Neural progenitor cell (in vitro differentiated cells): ENCODE results near the gene MYH7B. TPM values are rescaled to one million over a fixed set of nuclear protein-coding genes. Genes with fewer than 3 reads are reported as not detected.

Source experiments
- DNase-seq: peaks from one replicate; pipeline ENCODE4 v3.0.0-alpha.2; 2016; ENCODE audit warnings: low spot score
- H2AFZ ChIP-seq: fragments of 200-600 bp; sonication (generic); replicated peaks from 2 replicates; pipeline ENCODE4 v1.6.1; 2016; ENCODE audit warnings: antibody characterized with exemption
- H3F3A ChIP-seq: fragments of 200-600 bp; sonication (generic); 2 replicates; pipeline ENCODE4 v1.6.1; 2016; ENCODE audit warnings: antibody characterized with exemption, low read depth
- H3K27ac ChIP-seq: fragments of 200-600 bp; sonication (generic); 2 replicates; pipeline ENCODE4 v1.5.1; 2016; ENCODE audit warnings: mild to moderate bottlenecking
- H3K27me3 ChIP-seq: fragments of 200-600 bp; sonication (generic); 2 replicates; pipeline ENCODE4 v1.6.1; 2016; ENCODE audit warnings: mild to moderate bottlenecking, moderate library complexity
- H3K36me3 ChIP-seq: fragments of 200-600 bp; sonication (generic); 2 replicates; pipeline ENCODE4 v1.5.1; 2016
- H3K4me1 ChIP-seq: fragments of 200-600 bp; sonication (generic); 2 replicates; pipeline ENCODE4 v1.6.1; 2016; ENCODE audit warnings: mixed run types
- H3K4me2 ChIP-seq: fragments of 200-600 bp; sonication (generic); 2 replicates; pipeline ENCODE4 v1.6.1; 2016
- H3K4me3 ChIP-seq: fragments of 200-600 bp; sonication (generic); 2 replicates; pipeline ENCODE4 v1.5.1; 2016
- H3K79me2 ChIP-seq: fragments of 200-600 bp; sonication (generic); 2 replicates; pipeline ENCODE4 v1.6.1; 2016; ENCODE audit warnings: low read depth
- H3K9ac ChIP-seq: fragments of 200-600 bp; sonication (generic); 2 replicates; pipeline ENCODE4 v1.6.1; 2016
- H3K9me3 ChIP-seq: fragments of 200-600 bp; sonication (generic); 2 replicates; pipeline ENCODE4 v1.5.1; 2016; ENCODE audit warnings: low read depth
- H4K20me1 ChIP-seq: fragments of 200-600 bp; sonication (generic); 2 replicates; pipeline ENCODE4 v1.6.1; 2016; ENCODE audit warnings: low read depth
- H3K27ac Mint-ChIP-seq: 3 replicates; pipeline ENCODE4 v1.8.0; 2021; ENCODE audit warnings: mixed read lengths
- H3K27me3 Mint-ChIP-seq: 2 replicates; pipeline ENCODE4 v1.8.0; 2022; ENCODE audit warnings: low read depth, mild to moderate bottlenecking, inconsistent platforms, moderate library complexity, mixed read lengths; ENCODE audit not compliant: insufficient read depth
- H3K36me3 Mint-ChIP-seq: 3 replicates; pipeline ENCODE4 v1.8.0; 2021; ENCODE audit warnings: mixed read lengths
- H3K4me1 Mint-ChIP-seq: 3 replicates; pipeline ENCODE4 v1.8.0; 2021; ENCODE audit warnings: mixed read lengths
- H3K4me3 Mint-ChIP-seq: 3 replicates; pipeline ENCODE4 v1.8.0; 2021; ENCODE audit warnings: mild to moderate bottlenecking, moderate library complexity, mixed read lengths
- H3K9me3 Mint-ChIP-seq: 3 replicates; pipeline ENCODE4 v1.8.0; 2020; ENCODE audit warnings: mixed read lengths
- CTCF ChIP-seq: fragments of 200-600 bp; sonication (generic); IDR thresholded peaks from 2 replicates; pipeline ENCODE4 v1.5.1; 2017; ENCODE audit warnings: antibody characterized with exemption, mild to moderate bottlenecking
- EZH2 ChIP-seq: fragments of 200-600 bp; sonication (generic); IDR thresholded peaks from 2 replicates; pipeline ENCODE4 v1.6.1; 2017; ENCODE audit warnings: antibody characterized with exemption, mild to moderate bottlenecking, moderate library complexity
- EZH2phosphoT487 ChIP-seq: fragments of 200-600 bp; sonication (generic); IDR thresholded peaks from 2 replicates; pipeline ENCODE4 v1.6.1; 2017; ENCODE audit warnings: antibody characterized with exemption
- total RNA-seq: library from RNA; depleted of rRNA; stranded (reverse); fragments of >200 nt; gene quantifications from 2 replicates; pipeline ENCODE4 v1.2.3, GENCODE V29; 2015; ENCODE audit warnings: low replicate concordance

MYH7B gene
- total RNA-seq, 1 donor from 2014 or later: not detected

- no peaks in the 10 kb centered on the region for H3F3A ChIP-seq
- no peaks in the 10 kb centered on the region for H3K27me3 Mint-ChIP-seq
- no peak overlapping the region for H3K4me2 ChIP-seq
- H2AFZ ChIP-seq: no peak overlapping the region
- H3K4me1 Mint-ChIP-seq: no peaks in the 10 kb centered on the region
- TF ChIP-seq EZH2phosphoT487: no peak
- TF ChIP-seq CTCF: no peak
- TF ChIP-seq EZH2: no peak
- H3K9me3 ChIP-seq: no peaks in the 10 kb centered on the region
- H3K9me3 Mint-ChIP-seq: no peaks in the 10 kb centered on the region
- no peaks in the 10 kb centered on the region for H3K4me1 ChIP-seq
- H3K4me3 Mint-ChIP-seq: no peak overlapping the region
- no peaks in the 10 kb centered on the region for H4K20me1 ChIP-seq
- no peaks in the 10 kb centered on the region for H3K79me2 ChIP-seq
- H3K27me3 ChIP-seq: no peaks in the 10 kb centered on the region
- peak overlapping the region; percentile 55 for H3K27ac Mint-ChIP-seq
- no peak for DNase-seq
- H3K27ac ChIP-seq: no peak overlapping the region
- no peak overlapping the region for H3K4me3 ChIP-seq
- peaks cover 36% of the 10 kb centered on the region for H3K36me3 Mint-ChIP-seq
- no peaks in the 10 kb centered on the region for H3K36me3 ChIP-seq
- no peak overlapping the region for H3K9ac ChIP-seq
Measured at GRCh38 chr20:34928411-34928810, 27.3 kb upstream of the MYH7B start.

- Mint-ChIP-seq H3K4me1 (no peaks in the 10 kb centered on the region), H3K27ac (no peak overlapping the region), H3K27me3 (peaks cover 3% of the 10 kb centered on the region), H3K36me3 (peaks cover 25% of the 10 kb centered on the region), H3K9me3 (no peaks in the 10 kb centered on the region), H3K4me3 (no peak overlapping the region)
- DNase-seq: no peak
- Histone ChIP-seq H4K20me1 (no peaks in the 10 kb centered on the region), H3K27me3 (no peaks in the 10 kb centered on the region), H3F3A (no peaks in the 10 kb centered on the region), H3K4me1 (no peaks in the 10 kb centered on the region), H3K4me2 (no peak overlapping the region), H3K27ac (no peak overlapping the region), H3K79me2 (no peaks in the 10 kb centered on the region), H3K36me3 (no peaks in the 10 kb centered on the region), H3K9ac (no peak overlapping the region), H3K4me3 (no peak overlapping the region), H2AFZ (no peak overlapping the region), H3K9me3 (no peaks in the 10 kb centered on the region)
- TF ChIP-seq EZH2phosphoT487 (no peak), CTCF (no peak), EZH2 (no peak)
Measured at GRCh38 chr20:34931771-34932170, 23.9 kb upstream of the MYH7B start.

- no peak overlapping the region for H3K4me2 ChIP-seq
- no peaks in the 10 kb centered on the region for H3K4me1 Mint-ChIP-seq
- no peaks in the 10 kb centered on the region for H3F3A ChIP-seq
- no peaks in the 10 kb centered on the region for H3K27me3 ChIP-seq
- no peak overlapping the region for H3K4me3 Mint-ChIP-seq
- no peak for DNase-seq
- TF ChIP-seq EZH2 (no peak), EZH2phosphoT487 (no peak), CTCF (no peak)
- H3K36me3 ChIP-seq: peaks cover 3% of the 10 kb centered on the region
- peaks cover 5% of the 10 kb centered on the region for H3K27me3 Mint-ChIP-seq
- H3K27ac ChIP-seq: no peak overlapping the region
- no peak overlapping the region for H3K27ac Mint-ChIP-seq
- no peak overlapping the region for H2AFZ ChIP-seq
- no peak overlapping the region for H3K4me3 ChIP-seq
- no peaks in the 10 kb centered on the region for H3K9me3 ChIP-seq
- H3K36me3 Mint-ChIP-seq: peaks cover 20% of the 10 kb centered on the region
- H3K79me2 ChIP-seq: no peaks in the 10 kb centered on the region
- no peaks in the 10 kb centered on the region for H3K9me3 Mint-ChIP-seq
- no peaks in the 10 kb centered on the region for H4K20me1 ChIP-seq
- no peaks in the 10 kb centered on the region for H3K4me1 ChIP-seq
- no peak overlapping the region for H3K9ac ChIP-seq
Measured at GRCh38 chr20:34938466-34939163, 17.1 kb upstream of the MYH7B start.
